Liver (tissue), 9 donors: Measurements from ENCODE around the gene STUM. TPM values are rescaled to one million over a fixed set of nuclear protein-coding genes. Genes with fewer than 3 reads are reported as not detected.

Experiments
- DNase-seq: peaks from one replicate; pipeline ENCODE4 v3.0.0-alpha.2; 2017; ENCODE audit warnings: low spot score
- H3K27ac ChIP-seq, 2 donors: one replicate each; pipeline ENCODE4 v1.7.0; 2013; ENCODE audit warnings: inconsistent platforms in 2 of 2, low read length in 2 of 2, control low read depth in 1 of 2, low read depth in 1 of 2, mild to moderate bottlenecking in 1 of 2
- H3K27me3 ChIP-seq, 4 donors: one replicate each; pipeline versions ENCODE4 v1.6.1 to v1.7.0; 2013; ENCODE audit warnings: low read length in 3 of 4, inconsistent platforms in 1 of 4, mild to moderate bottlenecking in 1 of 4, moderate library complexity in 1 of 4; ENCODE audit not compliant: control insufficient read depth in 4 of 4, insufficient read depth in 4 of 4
- H3K36me3 ChIP-seq, 4 donors: one replicate each; pipeline versions ENCODE4 v1.6.1 to v1.7.0; 2013; ENCODE audit warnings: low read length in 3 of 4, mild to moderate bottlenecking in 3 of 4, low read depth in 1 of 4, moderate library complexity in 1 of 4; ENCODE audit not compliant: control insufficient read depth in 4 of 4, insufficient read depth in 3 of 4
- H3K4me1 ChIP-seq, 4 donors: one replicate each; pipeline versions ENCODE4 v1.6.1 to v1.7.0; 2013; ENCODE audit warnings: low read length in 3 of 4, mild to moderate bottlenecking in 3 of 4, moderate library complexity in 1 of 4; ENCODE audit not compliant: control insufficient read depth in 4 of 4, insufficient read depth in 4 of 4
- H3K4me3 ChIP-seq, 3 donors: one replicate each; pipeline versions ENCODE4 v1.6.1 to v1.7.0; 2013; ENCODE audit warnings: low read length in 3 of 3, control low read depth in 1 of 3, low read depth in 1 of 3, mild to moderate bottlenecking in 1 of 3
- H3K9ac ChIP-seq, 2 donors: one replicate each; pipeline ENCODE4 v1.7.0; 2013; ENCODE audit warnings: low read length in 2 of 2, mild to moderate bottlenecking in 2 of 2, moderate library complexity in 2 of 2, control low read depth in 1 of 2, low read depth in 1 of 2
- H3K9me3 ChIP-seq, 4 donors: one replicate each; pipeline versions ENCODE4 v1.6.1 to v1.7.0; 2013; ENCODE audit warnings: low read length in 3 of 4; ENCODE audit not compliant: control insufficient read depth in 4 of 4
- ATF3 ChIP-seq: IDR thresholded peaks from 2 replicates; pipeline ENCODE4 v1.6.1; 2016; ENCODE audit warnings: antibody characterized with exemption
- CTCF ChIP-seq: fragments of 150-350 bp; IDR thresholded peaks from 2 replicates; pipeline ENCODE4 v1.5.1; 2017; ENCODE audit warnings: improper control_type of control experiment, low read depth, low read length; ENCODE audit not compliant: missing input control
- EGR1 ChIP-seq, 2 donors: IDR thresholded peaks; 2 replicates each; pipeline ENCODE4 v1.6.1; 2016 to 2018; ENCODE audit warnings: antibody characterized with exemption in 2 of 2, low read depth in 2 of 2
- FOXA1 ChIP-seq: IDR thresholded peaks from 2 replicates; pipeline ENCODE4 v1.6.1; 2016; ENCODE audit warnings: antibody characterized with exemption
- FOXA2 ChIP-seq: IDR thresholded peaks from 2 replicates; pipeline ENCODE4 v1.6.1; 2016; ENCODE audit warnings: antibody characterized with exemption
- GABPA ChIP-seq, 2 donors: IDR thresholded peaks in 1 of 2; conservative IDR thresholded peaks in 1 of 2; 2 replicates each; pipeline ENCODE4 v1.6.1; 2016; ENCODE audit warnings: antibody characterized with exemption in 2 of 2, mild to moderate bottlenecking in 1 of 2, moderate library complexity in 1 of 2
- HNF4A ChIP-seq, 2 donors: conservative IDR thresholded peaks; 2 replicates each; pipeline ENCODE4 v1.6.1; 2016; ENCODE audit warnings: antibody characterized with exemption in 2 of 2, mild to moderate bottlenecking in 2 of 2
- HNF4G ChIP-seq: IDR thresholded peaks from 2 replicates; pipeline ENCODE4 v1.6.1; 2016; ENCODE audit warnings: antibody characterized with exemption
- JUND ChIP-seq, 2 donors: IDR thresholded peaks; 2 replicates each; pipeline ENCODE4 v1.6.1; 2016; ENCODE audit warnings: antibody characterized with exemption in 2 of 2
- MAX ChIP-seq: IDR thresholded peaks from 2 replicates; pipeline ENCODE4 v1.6.1; 2016; ENCODE audit warnings: antibody characterized with exemption
- NR2F2 ChIP-seq: IDR thresholded peaks from 2 replicates; pipeline ENCODE4 v1.6.1; 2016; ENCODE audit warnings: antibody characterized with exemption
- RAD21 ChIP-seq, 2 donors: IDR thresholded peaks; 2 replicates each; pipeline ENCODE4 v1.6.1; 2016; ENCODE audit warnings: antibody characterized with exemption in 2 of 2, mild to moderate bottlenecking in 2 of 2
- REST ChIP-seq: IDR thresholded peaks from 2 replicates; pipeline ENCODE4 v1.6.1; 2016; ENCODE audit warnings: antibody characterized with exemption, mild to moderate bottlenecking
- RXRA ChIP-seq, 2 donors: IDR thresholded peaks; 2 replicates each; pipeline ENCODE4 v1.6.1; 2017 to 2018; ENCODE audit warnings: antibody characterized with exemption in 2 of 2, mild to moderate bottlenecking in 1 of 2
- SP1 ChIP-seq: IDR thresholded peaks from 2 replicates; pipeline ENCODE4 v1.6.1; 2018; ENCODE audit warnings: antibody characterized with exemption, mild to moderate bottlenecking
- TAF1 ChIP-seq: conservative IDR thresholded peaks from 2 replicates; pipeline ENCODE4 v1.6.1; 2016; ENCODE audit warnings: antibody characterized with exemption, mild to moderate bottlenecking
- YY1 ChIP-seq: IDR thresholded peaks from 2 replicates; pipeline ENCODE4 v1.6.1; 2016; ENCODE audit warnings: antibody characterized with exemption, mild to moderate bottlenecking
- ZBTB33 ChIP-seq: IDR thresholded peaks from 2 replicates; pipeline ENCODE4 v1.6.1; 2016; ENCODE audit warnings: antibody characterized with exemption
- WGBS: extraction: QIAGEN DNeasy Blood & Tissue Kit; methylation state at CpG from one replicate; pipeline ENCODE4 v1.1.7; 2013; 5-methylcytosine and 5-hydroxymethylcytosine counted together
- polyA plus RNA-seq, 2 donors: library from polyadenylated mRNA; stranded (reverse) in 1 of 2; unstranded in 1 of 2; fragments of 200-250 nt in 1 of 2; fragments of >200 nt in 1 of 2; fragmentation: Nextera tagmentation in 1 of 2; extraction: Ambion mirVana in 1 of 2; gene quantifications; one replicate each; pipeline versions ENCODE4 v1.2.1 to v1.2.3, GENCODE V29; 2013 to 2015
- total RNA-seq, 2 donors: library from RNA; depleted of rRNA; stranded (reverse); fragments of >200 nt; gene quantifications; one replicate each; pipeline ENCODE4 v1.2.3, GENCODE V29; 2014
- donor health status: healthy.
- donor health status: healthy.
- donor health status: healthy.
- donor health status: healthy.
- donor health status: healthy.

STUM gene
- total and polyA plus RNA-seq, 4 donors = 0.03 to 0.14 (median 0.07) TPM

GRCh38 chr1:226532553-226532952 lies 16.0 kb upstream of the STUM start:
- Histone ChIP-seq H3K4me3 (no peak overlapping the region), H3K36me3 (no peaks in the 10 kb centered on the region), H3K9ac (no peak overlapping the region), H3K27ac (no peak overlapping the region), H3K27me3 (peaks cover 0 to 3% (median 0%) of the 10 kb centered on the region in 4 donors), H3K4me1 (no peaks in the 10 kb centered on the region), H3K9me3 (no peaks in the 10 kb centered on the region)
- TF ChIP-seq EGR1 (IDR thresholded peaks at IDR 0.05; ENCODE audit: low read depth in 2 of 2) = no peak
- no peak for TF ChIP-seq HNF4G
- TF ChIP-seq REST = no peak
- no peak for TF ChIP-seq SP1
- TF ChIP-seq NR2F2 = no peak
- no peak for TF ChIP-seq FOXA2
- TF ChIP-seq YY1 = no peak
- no peak for TF ChIP-seq ZBTB33
- TF ChIP-seq RAD21 (IDR thresholded peaks at IDR 0.05) = no peak
- TF ChIP-seq RXRA (IDR thresholded peaks at IDR 0.05) = no peak
- TF ChIP-seq MAX = no peak
- TF ChIP-seq ATF3 = no peak
- TF ChIP-seq FOXA1 = no peak
- no peak for TF ChIP-seq GABPA (IDR thresholded peaks at IDR 0.05 in 1 of 2, conservative IDR thresholded peaks at IDR 0.05 in 1 of 2)
- no peak for TF ChIP-seq CTCF
- TF ChIP-seq HNF4A (conservative IDR thresholded peaks at IDR 0.05) = no peak
- no peak for TF ChIP-seq JUND (IDR thresholded peaks at IDR 0.05)
- WGBS = 84% methylated on average over 2 of the region's 2 CpGs
- no peak for DNase-seq

- Histone ChIP-seq H3K9ac (no peak overlapping the region), H3K9me3 (no peaks in the 10 kb centered on the region), H3K36me3 (no peaks in the 10 kb centered on the region), H3K4me1 (no peaks in the 10 kb centered on the region), H3K27me3 (peaks cover 0 to 3% (median 0%) of the 10 kb centered on the region in 4 donors), H3K4me3 (no peak overlapping the region), H3K27ac (no peak overlapping the region)
- 65% methylated on average over 5 of the region's 5 CpGs for WGBS
- no peak for DNase-seq
- TF ChIP-seq CTCF (no peak), NR2F2 (no peak), JUND (IDR thresholded peaks at IDR 0.05) (no peak), TAF1 (no peak), HNF4A (conservative IDR thresholded peaks at IDR 0.05) (no peak), RAD21 (IDR thresholded peaks at IDR 0.05) (no peak), MAX (no peak), SP1 (no peak), ATF3 (no peak)
These were observed 15.3 kb upstream of the STUM start for GRCh38 chr1:226533220-226533619.
